Muscle of back (tissue), 11 donors: ENCODE measurements around the gene ABL2. TPM values are rescaled to one million over a fixed set of nuclear protein-coding genes. Genes with fewer than 3 reads are reported as not detected.
A peak's percentile ranks its signal among the peaks of the same experiment; 100 is the strongest.

ENCODE experiments used
- DNase-seq, 3 donors: peaks; one replicate each; pipeline versions ENCODE4 v3.0.0 to v3.0.0-alpha.2; 2013
- polyA plus RNA-seq, 10 donors: library from polyadenylated mRNA; unstranded; fragments of 120-200 nt; gene quantifications; one replicate each; pipeline ENCODE4 v1.2.1, GENCODE V29; 2013; ENCODE audit not compliant: insufficient read length in 10 of 10

Gene ABL2
- polyA plus RNA-seq, 10 donors: 6.1 to 9.5 (median 8.1) TPM

DNA sequence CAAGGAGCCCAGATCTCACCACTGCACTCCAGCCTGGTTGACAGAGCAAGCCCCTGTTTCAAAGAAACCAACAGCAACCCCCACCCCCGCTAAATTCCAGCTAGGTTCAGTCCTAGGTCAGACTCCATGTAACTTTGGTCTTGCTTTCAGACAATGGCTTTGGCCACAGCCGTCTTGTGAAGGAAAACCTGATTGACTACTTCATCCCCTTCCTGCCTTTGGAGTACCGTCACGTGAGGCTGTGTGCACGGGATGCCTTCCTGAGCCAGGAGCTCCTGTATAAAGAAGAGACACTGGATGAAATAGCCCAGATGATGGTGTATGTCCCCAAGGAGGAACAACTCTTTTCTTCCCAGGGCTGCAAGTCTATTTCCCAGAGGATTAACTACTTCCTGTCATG lies 134.7 kb downstream of the ABL2 start:
- DNase-seq: no peak

- no peak for DNase-seq
Observed at GRCh38 chr1:179092896-179093461, 136.5 kb downstream of the ABL2 start.

- DNase-seq: no peak
Observed at GRCh38 chr1:179091691-179092165, 137.7 kb downstream of the ABL2 start.

DNA sequence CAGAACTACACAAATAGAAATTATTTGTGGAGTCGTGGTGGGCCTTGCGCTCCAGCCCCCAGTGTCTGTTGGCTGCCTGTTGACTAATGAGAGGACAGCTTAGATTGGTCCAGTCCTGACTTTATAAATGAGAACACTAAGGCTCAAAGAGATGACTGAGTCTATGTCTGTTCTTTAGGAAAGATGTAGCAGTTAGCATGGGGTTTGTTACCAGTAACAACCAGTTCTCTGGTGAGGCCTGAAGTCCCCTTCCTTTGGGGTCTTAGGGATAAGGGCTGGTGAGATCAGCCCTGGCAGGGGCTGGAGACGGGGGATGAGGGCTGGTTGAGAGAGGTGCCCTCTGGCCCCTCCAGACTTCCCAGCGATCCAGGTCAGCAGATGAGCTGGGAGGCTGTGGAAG lies 138.6 kb downstream of the ABL2 start:
- no peak for DNase-seq

DNA sequence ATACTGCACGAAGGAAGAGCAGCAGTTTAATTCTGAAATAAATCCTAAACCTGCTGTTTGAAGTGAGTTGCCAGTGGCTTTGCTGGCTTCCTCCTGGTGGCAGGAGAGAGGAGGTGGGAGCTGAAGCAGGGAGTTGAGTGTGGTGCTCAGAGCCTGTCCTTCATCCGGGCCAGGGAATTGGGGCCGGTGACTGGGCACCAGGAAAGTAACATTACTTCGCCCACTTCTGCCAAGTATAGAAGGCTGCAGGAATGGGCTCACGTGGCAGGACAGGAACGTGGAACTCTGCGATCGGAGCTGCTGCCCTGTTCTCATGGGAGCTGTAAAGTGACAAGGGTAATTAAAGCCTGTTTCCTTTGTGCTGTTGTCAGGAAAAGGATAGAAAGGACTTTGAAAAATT lies 139.0 kb downstream of the ABL2 start:
- DNase-seq: no peak

- DNase-seq: no peak
Observed at GRCh38 chr1:179089827-179090482, 139.5 kb downstream of the ABL2 start.

DNA sequence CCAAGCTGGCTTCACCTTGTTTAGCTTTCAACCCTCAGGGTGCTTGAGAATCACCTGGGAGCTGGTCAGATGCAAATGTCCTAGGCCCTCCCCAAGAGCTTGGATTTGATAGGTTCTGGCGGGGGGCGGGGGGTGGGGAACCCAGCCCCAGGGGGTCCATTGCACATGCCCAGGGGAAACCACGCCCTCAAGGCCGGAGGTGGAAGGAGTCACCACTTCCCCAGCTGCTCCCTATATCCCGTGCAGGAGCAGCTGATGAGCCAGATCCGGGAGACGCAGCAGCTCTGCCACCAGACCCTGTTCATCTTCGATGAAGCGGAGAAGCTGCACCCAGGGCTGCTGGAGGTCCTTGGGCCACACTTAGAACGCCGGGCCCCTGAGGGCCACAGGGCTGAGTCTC lies 141.8 kb downstream of the ABL2 start:
- no peak for DNase-seq

GRCh38 chr1:179083533-179083932 lies 145.9 kb downstream of the ABL2 start:
- no peak for DNase-seq

DNA sequence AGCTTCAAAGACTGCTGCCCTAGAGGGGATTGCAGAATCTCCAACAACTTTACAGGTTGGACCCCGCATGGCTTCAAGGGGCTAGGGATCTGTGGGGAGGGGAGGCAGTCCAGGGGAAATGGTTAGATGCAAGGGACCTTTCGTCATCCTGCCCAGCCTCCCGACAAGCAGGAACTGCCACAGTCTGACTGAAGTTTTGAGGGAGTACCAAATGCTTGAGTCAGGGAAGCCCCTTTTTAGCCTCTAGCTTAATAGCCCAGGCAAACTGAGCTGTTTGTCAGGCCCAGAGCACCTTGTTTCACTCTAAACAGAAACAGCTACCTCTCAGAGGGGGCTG lies 146.5 kb downstream of the ABL2 start:
- no peak for DNase-seq

GRCh38 chr1:179082333-179082998 lies 147.0 kb downstream of the ABL2 start:
- DNase-seq: peak in 2 of 3 donors; percentile 16 to 55

DNA sequence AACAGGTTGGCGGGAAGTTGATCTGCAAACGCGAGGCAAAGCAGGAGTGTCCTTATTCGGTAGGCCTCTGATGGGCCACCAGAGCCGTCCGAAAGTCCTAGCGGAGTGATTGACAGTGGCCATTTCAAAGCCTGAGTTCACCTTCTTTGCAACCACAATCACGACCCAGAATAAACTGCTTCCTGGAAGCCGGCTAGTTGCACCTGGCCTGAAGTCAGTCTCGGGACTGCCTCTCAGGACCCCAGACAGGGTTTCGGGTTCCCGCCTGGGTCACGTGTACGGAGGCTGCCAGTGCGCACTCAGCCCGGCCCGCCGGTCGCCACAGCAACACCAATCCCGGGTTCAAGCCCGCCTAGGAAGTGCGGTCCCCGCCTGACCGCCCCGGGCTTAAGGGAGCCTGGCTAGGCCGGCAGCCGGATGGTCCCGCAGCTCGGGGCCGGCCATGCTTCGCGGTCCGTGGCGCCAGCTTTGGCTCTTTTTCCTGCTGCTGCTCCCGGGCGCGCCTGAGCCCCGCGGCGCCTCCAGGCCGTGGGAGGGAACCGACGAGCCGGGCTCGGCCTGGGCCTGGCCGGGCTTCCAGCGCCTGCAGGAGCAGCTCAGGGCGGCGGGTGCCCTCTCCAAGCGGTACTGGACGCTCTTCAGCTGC lies 147.7 kb downstream of the ABL2 start, which contains the start of gene TOR3A:
TSS of gene TOR3A (plus strand) at position 384 of the 646 bp plus-strand sequence. CDS start at position 443, 59 bp downstream.
- DNase-seq: peak; percentile 88 to 97 (median 92)

GRCh38 chr1:179080866-179081686 lies 148.4 kb downstream of the ABL2 start:
- no peak for DNase-seq

- DNase-seq: peak; percentile 69 to 83 (median 71)
Observed at GRCh38 chr1:179079113-179079761, 150.2 kb downstream of the ABL2 start.

DNA sequence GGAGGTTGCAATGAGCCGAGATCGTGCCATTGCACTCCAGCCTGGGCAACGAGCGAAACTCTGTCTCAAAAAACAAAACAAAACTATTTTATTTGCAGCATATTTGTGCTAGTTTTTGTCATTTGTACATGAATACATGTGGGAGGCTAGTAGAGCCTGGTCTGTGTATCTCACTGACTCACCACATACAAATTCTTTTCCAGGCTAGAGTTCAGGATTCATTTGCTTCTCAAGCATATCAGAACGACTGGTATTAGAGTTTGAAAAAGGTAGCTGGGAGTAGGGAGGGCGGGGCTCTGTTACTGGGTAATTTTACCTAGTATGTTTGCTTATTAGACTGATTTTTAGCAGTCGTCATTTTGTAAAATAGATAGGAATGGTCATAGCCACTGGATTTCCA lies 152.1 kb downstream of the ABL2 start:
- DNase-seq: no peak

DNA sequence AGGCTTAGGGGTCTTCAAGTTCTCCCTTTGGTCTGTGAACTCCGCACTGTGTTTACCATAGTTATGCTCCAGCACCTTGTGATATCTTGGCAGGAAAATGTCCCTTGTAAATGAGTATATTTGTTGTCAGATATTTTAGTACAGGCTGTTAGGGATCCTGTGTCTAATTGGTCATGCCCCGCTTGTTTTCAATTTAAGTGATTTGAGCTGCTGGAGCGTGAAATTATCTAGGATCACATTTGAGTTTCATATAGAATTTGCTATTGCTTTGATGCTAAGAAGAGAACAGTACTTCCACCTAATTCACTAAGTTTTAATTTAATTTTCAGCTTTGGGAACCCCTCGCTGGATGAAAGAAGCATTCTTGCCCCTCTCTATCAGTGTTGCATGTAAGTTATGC lies 163.0 kb downstream of the ABL2 start:
- DNase-seq: no peak

DNA sequence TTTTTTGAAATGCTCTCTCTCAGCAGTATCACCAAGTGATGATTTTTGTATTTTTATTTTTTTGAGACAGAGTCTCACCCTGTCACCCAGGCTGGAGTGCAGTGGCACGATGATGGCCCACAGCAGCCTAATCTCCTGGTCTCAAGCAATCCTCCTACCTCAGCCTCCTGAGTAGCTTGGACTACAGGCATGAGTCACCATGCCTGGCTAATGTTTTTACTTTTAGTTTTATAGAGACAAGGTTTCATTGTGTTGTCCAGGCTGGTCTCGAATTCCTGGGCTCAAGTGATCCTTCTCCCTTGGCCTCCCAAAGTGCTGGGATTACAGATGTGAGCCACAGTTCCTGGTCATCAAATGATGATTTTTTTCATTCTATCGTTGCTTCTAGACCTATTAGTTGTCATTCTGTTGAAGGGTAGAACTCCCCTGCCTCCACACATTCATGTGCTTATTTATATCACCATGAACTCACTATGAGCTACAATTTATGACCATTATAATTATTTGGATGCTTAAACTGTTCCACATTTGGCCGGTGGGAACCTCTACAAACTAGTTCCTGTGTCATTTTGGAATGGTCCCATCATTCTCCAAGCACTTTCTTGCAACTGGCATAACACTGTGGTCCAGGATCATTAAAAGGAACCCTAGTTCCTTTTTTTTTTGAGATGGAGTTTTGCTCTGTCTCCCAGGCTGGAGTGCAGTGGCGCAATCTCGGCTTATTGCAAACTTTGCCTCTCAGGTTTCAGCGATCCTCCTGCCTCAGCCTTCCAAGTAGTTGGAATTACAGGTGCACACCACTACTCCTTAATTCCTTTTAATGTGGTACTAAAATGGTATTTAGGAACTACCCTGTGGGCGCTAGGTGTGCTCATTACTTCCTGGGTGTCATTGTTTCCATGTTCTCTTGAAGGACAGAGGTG lies 167.9 kb downstream of the ABL2 start:
- no peak for DNase-seq

DNA sequence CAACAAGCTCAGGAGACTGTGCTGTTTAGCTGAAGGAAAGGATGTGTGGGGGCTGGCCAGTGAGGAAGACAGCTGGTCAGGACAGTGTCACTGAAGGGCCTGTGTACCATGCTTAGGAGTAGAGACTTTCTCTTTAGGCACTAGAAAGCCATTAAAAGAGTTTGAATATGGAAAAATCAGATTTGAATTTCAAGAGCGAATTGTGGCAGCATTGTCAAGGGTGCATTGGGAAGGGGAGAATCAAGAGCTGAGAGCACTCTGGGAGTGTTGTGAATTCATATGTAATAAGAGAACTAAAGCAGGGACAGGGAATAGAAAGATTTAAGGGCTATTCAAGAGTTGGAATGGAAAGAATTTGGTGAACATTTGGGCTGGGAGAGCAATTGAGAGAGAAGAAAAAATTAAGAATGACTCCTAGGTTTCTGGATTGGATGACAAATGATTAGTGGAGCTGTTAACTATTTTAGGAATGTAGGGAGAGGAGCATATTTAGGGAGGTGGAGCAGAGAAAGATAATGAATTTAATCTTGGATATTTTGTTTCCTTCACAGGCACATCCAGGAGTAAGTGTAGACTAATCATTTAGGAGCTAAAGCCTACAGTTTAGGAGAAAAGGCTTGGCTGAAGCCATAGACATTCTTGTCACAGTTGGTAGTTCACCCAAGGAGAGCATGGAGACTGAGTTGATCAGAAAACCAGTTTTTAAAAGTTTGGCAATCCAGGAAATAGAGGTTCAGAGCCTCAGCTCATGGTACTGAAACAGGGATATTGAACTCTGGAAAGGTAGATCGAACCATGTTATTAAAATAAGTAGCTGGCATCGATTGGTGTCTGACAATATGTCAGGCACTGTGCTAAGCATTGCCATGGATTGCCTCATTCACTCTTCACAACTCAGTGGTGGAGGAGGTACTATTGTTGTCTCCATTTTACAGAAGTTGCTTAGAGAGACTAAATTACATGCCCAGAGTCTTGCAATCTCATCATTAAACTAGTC lies 170.7 kb downstream of the ABL2 start:
- DNase-seq: peak in 1 of 3 donors; percentile 51

DNA sequence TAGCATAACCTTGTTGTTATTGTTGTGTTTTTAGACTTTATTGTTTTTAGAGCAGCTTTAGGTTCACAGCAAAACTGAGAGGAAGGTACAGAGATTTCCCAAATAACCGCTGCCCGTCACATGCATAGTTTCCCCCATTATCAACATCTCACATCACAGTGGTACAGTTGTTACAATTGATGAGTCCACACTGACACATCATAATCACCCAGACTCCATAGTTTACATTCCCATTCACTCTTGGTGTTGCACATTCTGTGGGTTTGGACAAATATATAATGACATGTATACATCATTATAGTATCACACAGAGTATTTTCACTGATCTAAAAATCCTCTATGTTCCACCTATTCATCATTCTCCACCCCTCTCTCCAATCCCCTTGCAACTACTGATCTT lies 173.5 kb downstream of the ABL2 start:
- no peak for DNase-seq

DNA sequence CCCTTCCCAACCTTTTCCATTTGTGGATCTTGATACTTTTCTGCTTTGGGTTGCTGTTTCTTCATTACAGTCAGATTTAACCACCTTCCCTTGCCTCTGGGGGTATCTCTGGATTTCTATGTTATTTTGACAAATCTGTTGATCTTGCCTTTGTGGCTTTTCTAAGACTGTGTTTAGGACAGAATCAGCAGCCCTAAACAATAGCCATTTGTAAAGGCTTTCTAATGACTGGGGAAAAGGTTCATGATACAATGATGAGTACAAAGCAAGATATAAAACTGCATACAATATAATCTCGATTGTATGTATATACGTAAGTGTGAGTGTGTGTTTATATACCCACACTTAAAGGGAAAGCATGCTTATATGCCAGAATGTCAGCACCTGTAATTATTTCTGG lies 176.0 kb downstream of the ABL2 start:
- no peak for DNase-seq
